GM10248 (cell line): Measurements from ENCODE around the gene LRRC52.

Experiments used
- CTCF ChIA-PET: fragments of 300-600 bp; sonication (Branson Sonifier 250); formaldehyde crosslinking; extraction: SDS; loops from one replicate; lab custom pipeline; 2021; ENCODE audit warnings: antibody characterized with exemption; lab: Yijun Ruan, JAX
- POLR2A ChIA-PET: fragments of 350-650 bp; sonication (Branson Sonifier 250); formaldehyde crosslinking; extraction: SDS; loops from one replicate; lab custom pipeline; 2020; ENCODE audit warnings: antibody characterized with exemption; lab: Yijun Ruan, JAX
- DNase-seq: peaks from one replicate; pipeline ENCODE4 v3.0.0; 2012; ENCODE audit errors: extremely low spot score
- TF ChIP-seq, protein P1 (sequence below): IDR thresholded peaks from 2 replicates; pipeline ENCODE4 v1.5.1; 2012; ENCODE audit warnings: mild to moderate bottlenecking, low read depth; ENCODE audit errors: extremely low read depth, missing control alignments, control extremely low read depth

LRRC52 gene

DNA sequence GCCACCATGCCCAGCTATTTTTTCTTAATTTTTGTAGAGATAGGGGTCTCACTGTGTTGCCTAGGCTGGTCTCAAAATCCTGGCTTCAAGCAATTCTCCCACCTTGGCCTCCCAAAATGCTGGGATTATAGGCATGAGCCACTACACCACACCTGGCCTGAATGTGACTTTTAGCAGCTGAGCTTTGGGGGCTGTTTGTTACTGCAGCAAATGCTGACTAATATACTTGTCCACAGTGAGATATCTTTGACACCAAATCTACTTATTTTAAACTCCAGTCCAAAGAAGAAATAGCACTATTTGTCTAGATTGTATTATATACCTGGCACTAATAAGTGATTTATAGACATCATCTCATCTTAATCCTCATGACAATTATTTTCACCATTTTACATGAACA, 30.5 kb downstream of the LRRC52 start:
- TF ChIP-seq, protein P1, sequence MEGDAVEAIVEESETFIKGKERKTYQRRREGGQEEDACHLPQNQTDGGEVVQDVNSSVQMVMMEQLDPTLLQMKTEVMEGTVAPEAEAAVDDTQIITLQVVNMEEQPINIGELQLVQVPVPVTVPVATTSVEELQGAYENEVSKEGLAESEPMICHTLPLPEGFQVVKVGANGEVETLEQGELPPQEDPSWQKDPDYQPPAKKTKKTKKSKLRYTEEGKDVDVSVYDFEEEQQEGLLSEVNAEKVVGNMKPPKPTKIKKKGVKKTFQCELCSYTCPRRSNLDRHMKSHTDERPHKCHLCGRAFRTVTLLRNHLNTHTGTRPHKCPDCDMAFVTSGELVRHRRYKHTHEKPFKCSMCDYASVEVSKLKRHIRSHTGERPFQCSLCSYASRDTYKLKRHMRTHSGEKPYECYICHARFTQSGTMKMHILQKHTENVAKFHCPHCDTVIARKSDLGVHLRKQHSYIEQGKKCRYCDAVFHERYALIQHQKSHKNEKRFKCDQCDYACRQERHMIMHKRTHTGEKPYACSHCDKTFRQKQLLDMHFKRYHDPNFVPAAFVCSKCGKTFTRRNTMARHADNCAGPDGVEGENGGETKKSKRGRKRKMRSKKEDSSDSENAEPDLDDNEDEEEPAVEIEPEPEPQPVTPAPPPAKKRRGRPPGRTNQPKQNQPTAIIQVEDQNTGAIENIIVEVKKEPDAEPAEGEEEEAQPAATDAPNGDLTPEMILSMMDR: no peak
- ChIA-PET POLR2A (no interaction called here), CTCF (interaction anchor here (0.7 to 4.3 kb wide), 6 partner anchors 10 to 206 kb away, joined by 3 to 26 read pairs (median 7); no protein-coding TSS in a partner anchor)
- DNase-seq: no peak

DNA sequence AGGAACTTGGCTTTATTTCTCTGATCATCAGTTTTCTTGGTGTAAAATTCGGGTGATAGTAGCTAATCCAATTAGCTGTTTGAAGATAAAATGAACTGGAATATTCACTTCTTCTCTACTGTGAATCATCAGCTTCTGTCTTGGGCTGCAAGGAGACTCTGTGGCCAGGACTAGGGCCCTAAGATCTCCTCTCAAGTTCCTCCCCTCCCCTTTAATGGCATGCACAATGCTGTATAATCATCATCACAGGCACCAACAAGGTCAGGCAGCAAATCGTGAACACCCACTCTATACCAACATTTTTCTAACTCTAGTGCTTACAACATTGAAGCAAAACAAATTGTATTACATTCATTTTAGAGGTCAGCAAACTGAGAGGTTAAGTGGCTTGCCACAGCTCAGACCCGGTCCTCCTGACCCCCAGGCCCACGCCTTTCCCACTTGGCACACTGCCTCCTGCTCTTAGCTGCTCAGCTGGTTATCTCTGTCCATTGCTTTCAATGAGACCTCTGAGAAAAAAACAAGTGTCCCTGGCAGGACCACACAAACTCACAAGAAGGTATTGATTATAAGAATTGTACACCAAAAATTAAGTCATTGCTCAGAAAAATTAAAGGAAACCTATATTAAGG, 31.8 kb downstream of the LRRC52 start:
- POLR2A ChIA-PET: no interaction called here
- no peak for DNase-seq
- CTCF ChIA-PET: interaction anchor here (1.2 to 4.3 kb wide), 6 partner anchors 9 to 207 kb away, joined by 3 to 26 read pairs (median 7); no protein-coding TSS in a partner anchor
- TF ChIP-seq, protein P1: no peak

DNA sequence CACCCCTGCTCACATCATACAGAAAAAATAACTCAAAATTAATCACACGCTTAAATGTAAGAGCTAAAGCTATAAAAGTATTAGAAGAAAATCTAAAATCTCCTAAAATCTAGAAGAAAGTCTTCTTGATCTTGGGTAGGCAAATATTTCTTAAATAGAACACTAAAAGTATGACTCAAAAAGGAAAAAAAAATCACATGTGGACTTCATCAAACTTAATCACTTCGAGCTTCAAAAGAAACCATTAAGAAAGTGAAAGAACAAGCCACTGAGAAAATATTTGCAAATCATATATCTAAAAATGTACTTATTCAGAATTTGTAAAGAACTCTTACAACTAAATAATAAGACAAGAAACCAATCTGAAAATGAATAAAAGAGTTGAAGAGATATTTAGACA, 32.7 kb downstream of the LRRC52 start:
- no peak for DNase-seq
- POLR2A ChIA-PET: no interaction called here
- TF ChIP-seq, protein P1: no peak
- CTCF ChIA-PET: interaction anchor here (3.7 to 4.3 kb wide), 2 partner anchors 16 to 208 kb away, joined by 18 to 26 read pairs; no protein-coding TSS in a partner anchor

DNA sequence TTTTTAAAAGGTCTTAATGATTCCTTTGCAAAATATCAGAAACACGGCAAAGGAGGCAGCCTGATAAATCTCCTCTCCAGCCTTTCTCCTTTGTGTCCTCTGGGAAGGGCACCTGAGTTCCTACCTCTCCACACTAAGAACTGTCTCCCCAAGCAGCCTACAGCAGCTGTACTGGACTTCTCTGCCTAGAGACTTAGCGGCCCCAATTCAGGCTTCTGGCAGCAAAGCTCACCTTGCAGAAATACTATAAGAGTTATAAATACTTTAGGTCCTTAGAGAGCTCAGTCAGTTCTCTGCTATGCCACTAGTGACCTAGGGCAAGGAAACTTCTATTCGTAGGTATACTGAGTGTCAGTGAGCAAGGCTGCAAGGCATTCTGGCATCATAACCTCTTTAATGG, 33.9 kb downstream of the LRRC52 start:
- ChIA-PET CTCF (interaction anchor here (0.9 to 4.3 kb wide), 4 partner anchors 11 to 186 kb away, joined by 3 to 26 read pairs (median 3); no protein-coding TSS in a partner anchor), POLR2A (no interaction called here)
- TF ChIP-seq, protein P1: no peak
- no peak for DNase-seq

DNA sequence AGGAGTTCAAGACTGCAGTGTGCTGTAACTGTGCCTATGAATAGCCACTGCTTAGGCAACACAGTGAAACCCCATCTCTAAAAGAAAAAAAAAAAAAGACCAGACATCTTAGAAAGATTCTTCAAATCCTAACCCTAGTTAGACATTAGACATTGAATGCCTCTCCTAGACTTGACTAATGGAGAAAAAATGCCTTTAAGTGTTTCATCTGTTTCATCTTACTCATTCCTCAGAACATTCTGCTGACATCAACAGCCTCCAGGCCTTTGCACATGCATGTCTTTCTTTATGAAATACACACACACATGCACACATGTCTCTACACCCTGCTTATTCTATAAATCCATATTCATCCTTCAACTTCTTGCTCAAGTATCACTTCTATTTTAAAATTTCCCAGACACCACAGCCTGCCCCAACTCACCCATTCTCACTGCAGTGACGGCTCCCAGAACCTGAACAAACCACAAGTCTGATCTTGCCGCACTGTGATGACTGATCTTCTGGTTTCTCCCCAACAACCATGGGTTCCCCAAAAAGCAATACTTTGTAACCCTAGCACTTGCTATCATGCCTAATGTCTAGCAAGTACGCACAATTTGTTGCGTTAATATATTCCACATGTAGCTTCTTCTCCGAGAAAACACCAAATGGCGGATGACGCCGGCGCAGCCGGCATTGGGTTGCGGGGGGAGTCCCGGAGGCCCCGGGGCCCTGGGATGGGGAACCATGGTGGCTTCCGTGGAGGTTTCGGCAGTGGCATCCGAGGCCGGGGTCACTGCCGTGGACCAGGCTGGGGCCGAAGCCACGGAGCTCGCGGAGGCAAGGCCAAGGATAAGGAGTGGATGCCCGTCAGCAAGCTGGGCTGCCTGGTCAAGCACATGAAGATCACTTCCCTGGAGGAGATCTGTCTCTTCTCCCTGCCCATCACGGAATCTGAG, 37.4 kb downstream of the LRRC52 start:
- ChIA-PET CTCF (interaction anchor here (2.8 kb wide), 1 partner anchor 11 kb away, joined by 9 read pairs; no protein-coding TSS in a partner anchor), POLR2A (no interaction called here)
- DNase-seq: no peak
- TF ChIP-seq, protein P1: no peak

DNA sequence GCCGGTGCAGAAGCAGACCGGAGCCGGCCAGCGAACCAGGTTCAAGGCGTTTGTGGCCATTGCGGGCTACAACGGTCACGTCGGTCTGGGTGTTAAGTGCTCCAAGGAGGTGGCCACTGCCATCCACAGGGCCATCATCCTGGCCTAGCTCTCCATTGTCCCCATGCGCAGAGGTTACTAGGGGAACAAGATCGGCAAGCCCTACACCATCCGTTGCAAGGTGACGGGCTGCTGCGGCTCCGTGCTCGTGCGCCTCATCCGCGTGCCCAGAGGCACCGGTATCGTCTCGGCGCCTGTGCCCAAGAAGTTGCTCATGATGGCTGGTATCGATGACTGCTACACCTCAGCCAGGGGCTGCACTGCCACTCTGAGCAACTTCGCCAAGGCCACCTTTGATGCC, 38.1 kb downstream of the LRRC52 start:
- DNase-seq: no peak
- POLR2A ChIA-PET: no interaction called here
- CTCF ChIA-PET: interaction anchor here (2.8 kb wide), 1 partner anchor 10 kb away, joined by 9 read pairs; no protein-coding TSS in a partner anchor
- TF ChIP-seq, protein P1: no peak
